ENCODE results near the gene KIAA1328.
"Not testable (repeated sequence)": the region's sequence is repeated elsewhere in the genome, so short reads cannot be mapped to it uniquely, and the experiment has no call there.

The KIAA1328 gene

GRCh38 chr18:36905571-36905970 lies 76.6 kb downstream of the KIAA1328 start:
- POLR2A ChIA-PET (ENCODE audit: low non-redundant PET): no interaction called here
- DNase-seq (ENCODE audit: low spot score): no peak
- H3K27ac ChIP-seq: no peak overlapping the region
- no peak for TF ChIP-seq CTCF (conservative IDR thresholded peaks at IDR 0.05; ENCODE audit: low read depth)
- CTCF ChIA-PET: no interaction called here

DNA sequence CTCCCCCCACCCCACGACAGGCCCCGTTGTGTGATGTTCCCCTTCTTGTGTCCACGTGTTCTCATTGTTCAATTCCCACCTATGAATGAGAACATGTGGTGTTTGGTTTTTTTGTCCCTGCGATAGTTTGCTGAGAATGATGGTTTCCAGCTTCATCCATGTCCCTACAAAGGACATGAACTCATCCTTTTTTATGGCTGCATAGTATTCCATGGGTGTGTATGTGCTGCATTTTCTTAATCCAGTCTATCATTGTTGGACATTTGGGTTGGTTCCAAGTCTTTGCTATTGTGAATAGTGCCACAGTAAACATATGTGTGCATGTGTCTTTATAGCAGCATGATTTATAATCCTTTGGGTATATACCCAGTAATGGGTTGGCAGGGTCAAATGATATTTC lies 80.4 kb downstream of the KIAA1328 start:
- CTCF ChIA-PET; H3K27ac ChIP-seq; DNase-seq (ENCODE audit: low spot score); POLR2A ChIA-PET (ENCODE audit: low non-redundant PET): not testable (repeated sequence)

DNA sequence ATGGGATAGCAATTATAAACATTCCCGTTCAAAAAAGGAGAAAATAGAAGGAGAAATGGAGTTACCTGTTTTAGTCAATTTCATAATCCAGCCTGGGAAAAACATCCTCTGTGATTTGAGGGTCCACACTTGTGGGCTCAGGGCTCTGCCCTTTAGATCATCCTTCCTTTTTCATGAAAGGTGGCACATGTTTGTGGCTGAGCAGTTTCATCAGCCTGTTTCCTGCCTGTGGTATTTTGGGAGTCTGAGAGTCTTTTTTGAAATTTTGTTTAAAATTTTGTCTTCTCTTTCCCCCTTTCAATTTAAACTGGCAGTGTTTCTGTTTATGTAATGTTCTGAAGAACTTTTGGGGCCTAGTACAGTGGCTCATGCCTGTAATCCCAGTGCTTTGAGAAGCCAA lies 84.0 kb downstream of the KIAA1328 start:
- no peak for TF ChIP-seq CTCF (conservative IDR thresholded peaks at IDR 0.05; ENCODE audit: low read depth)
- CTCF ChIA-PET: no interaction called here
- no peak overlapping the region for H3K27ac ChIP-seq
- POLR2A ChIA-PET (ENCODE audit: low non-redundant PET): no interaction called here
- DNase-seq (ENCODE audit: low spot score): no peak

DNA sequence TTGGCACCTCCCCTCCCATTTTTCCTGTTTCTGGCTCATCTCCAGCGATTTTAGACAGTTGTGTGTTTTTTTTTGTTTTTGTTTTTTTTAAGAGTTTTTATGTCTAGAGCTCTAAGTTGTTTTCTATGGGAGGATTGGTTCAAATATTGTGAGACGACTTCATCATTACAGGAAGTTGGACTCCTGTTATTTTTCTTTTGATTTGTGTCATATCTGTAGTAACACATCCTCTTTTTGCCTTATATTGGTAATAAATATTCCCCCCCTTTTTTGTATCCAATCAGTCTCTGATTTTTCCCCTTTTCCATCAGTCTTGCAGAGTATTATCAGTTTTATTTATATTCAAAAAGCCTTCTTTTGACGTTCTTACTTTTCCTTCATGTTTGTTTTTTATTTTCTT lies 89.0 kb downstream of the KIAA1328 start:
- CTCF ChIA-PET: no interaction called here
- no peak for DNase-seq (ENCODE audit: low spot score)
- POLR2A ChIA-PET (ENCODE audit: low non-redundant PET): no interaction called here
- H3K27ac ChIP-seq: no peak overlapping the region
- no peak for TF ChIP-seq CTCF (conservative IDR thresholded peaks at IDR 0.05; ENCODE audit: low read depth)

DNA sequence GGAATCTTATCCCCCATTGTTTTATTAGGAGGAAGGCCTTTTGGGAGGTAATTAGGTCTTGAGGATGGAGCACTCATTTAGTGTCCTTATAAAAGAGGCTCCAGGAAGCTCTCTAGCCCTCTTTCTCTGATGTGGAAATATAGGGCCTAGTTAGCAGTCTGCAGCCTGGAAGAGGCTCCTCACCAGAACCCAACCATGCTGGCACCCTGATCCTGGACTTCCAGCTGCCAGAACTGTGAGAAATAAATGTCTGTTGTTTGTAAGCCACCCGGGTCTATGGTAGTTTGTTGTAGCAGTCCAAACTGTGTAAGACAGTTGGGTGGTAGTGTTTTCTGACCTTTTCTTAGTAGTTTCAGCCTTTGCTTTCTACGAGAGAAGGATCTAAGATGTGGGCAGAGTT lies 100.7 kb downstream of the KIAA1328 start:
- TF ChIP-seq CTCF (conservative IDR thresholded peaks at IDR 0.05; ENCODE audit: low read depth): no peak
- no peak overlapping the region for H3K27ac ChIP-seq
- ChIA-PET POLR2A (ENCODE audit: low non-redundant PET) (no interaction called here), CTCF (no interaction called here)
- DNase-seq (ENCODE audit: low spot score): no peak

DNA sequence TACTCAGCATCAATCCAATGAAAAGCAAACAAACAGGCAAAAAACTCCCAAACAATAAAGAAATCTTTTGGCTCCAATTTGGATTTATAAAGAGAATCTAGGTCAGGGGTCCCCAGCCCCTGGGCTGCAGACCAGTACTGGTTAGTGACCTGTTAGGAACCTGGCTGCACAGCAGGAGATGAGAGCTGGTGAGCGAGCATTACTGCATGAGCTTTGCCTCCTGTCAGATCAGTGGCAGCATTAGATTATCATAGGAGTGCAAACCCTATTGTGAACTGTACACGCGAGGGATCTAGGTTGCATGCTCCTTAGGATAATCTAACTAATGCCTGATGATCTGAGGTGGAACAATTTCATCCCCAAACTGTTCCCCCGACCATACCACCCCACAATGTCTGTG lies 102.2 kb downstream of the KIAA1328 start:
- ChIA-PET POLR2A (ENCODE audit: low non-redundant PET) (no interaction called here), CTCF (no interaction called here)
- DNase-seq (ENCODE audit: low spot score): no peak
- no peak overlapping the region for H3K27ac ChIP-seq
- TF ChIP-seq CTCF (conservative IDR thresholded peaks at IDR 0.05; ENCODE audit: low read depth): no peak

- no peak for TF ChIP-seq CTCF (conservative IDR thresholded peaks at IDR 0.05; ENCODE audit: low read depth)
- POLR2A ChIA-PET (ENCODE audit: low non-redundant PET): no interaction called here
- H3K27ac ChIP-seq: no peak overlapping the region
- no peak for DNase-seq (ENCODE audit: low spot score)
- CTCF ChIA-PET: no interaction called here
These were observed 104.6 kb downstream of the KIAA1328 start for GRCh38 chr18:36933552-36933951.
